ENCODE results near the gene FAM53B. TPM values are rescaled to one million over a fixed set of nuclear protein-coding genes. Genes with fewer than 3 reads are reported as not detected.
A peak's percentile ranks its signal among the peaks of the same experiment; 100 is the strongest.

The FAM53B gene
- polyA plus RNA-seq, 1 donor: 21.3 TPM

GRCh38 chr10:124737221-124737620, 7.0 kb downstream of the FAM53B start:
- peaks cover 9% of the 10 kb centered on the region for H3K36me3 ChIP-seq (ENCODE audit: control insufficient read depth, insufficient read depth, low read length)
- H3K4me1 ChIP-seq (ENCODE audit: control insufficient read depth, insufficient read depth, low read length): peaks cover 81% of the 10 kb centered on the region
- H3K27me3 ChIP-seq (ENCODE audit: control insufficient read depth, insufficient read depth, low read length): no peaks in the 10 kb centered on the region
- H3K27ac ChIP-seq (ENCODE audit: low read length): peak overlapping the region; percentile 97
- no peaks in the 10 kb centered on the region for H3K9me3 ChIP-seq (ENCODE audit: control insufficient read depth, low read depth, low read length)
- no peak overlapping the region for H3K4me3 ChIP-seq (ENCODE audit: low read length)
- DNase-seq: peak in 1 of 2 donors; percentile 63
- WGBS (ENCODE audit: insufficient coverage, low lambda C conversion rate): no CpG with 5 or more reads among the region's 7 CpGs

- Histone ChIP-seq H3K4me1 (ENCODE audit: control insufficient read depth, insufficient read depth, low read length) (peaks cover 75% of the 10 kb centered on the region), H3K9me3 (ENCODE audit: control insufficient read depth, low read depth, low read length) (no peaks in the 10 kb centered on the region), H3K4me3 (ENCODE audit: low read length) (no peak overlapping the region), H3K27me3 (ENCODE audit: control insufficient read depth, insufficient read depth, low read length) (no peaks in the 10 kb centered on the region), H3K27ac (ENCODE audit: low read length) (peak overlapping the region; percentile 97), H3K36me3 (ENCODE audit: control insufficient read depth, insufficient read depth, low read length) (peaks cover 14% of the 10 kb centered on the region)
- DNase-seq: peak; percentile 88 to 90
- WGBS (ENCODE audit: insufficient coverage, low lambda C conversion rate): no CpG with 5 or more reads among the region's 11 CpGs
These were observed 7.6 kb downstream of the FAM53B start for GRCh38 chr10:124736491-124737136.

GRCh38 chr10:124735491-124736286, 8.5 kb downstream of the FAM53B start:
- peaks cover 67% of the 10 kb centered on the region for H3K4me1 ChIP-seq (ENCODE audit: control insufficient read depth, insufficient read depth, low read length)
- H3K27ac ChIP-seq (ENCODE audit: low read length): peak overlapping the region; percentile 97
- H3K4me3 ChIP-seq (ENCODE audit: low read length): no peak overlapping the region
- WGBS (ENCODE audit: insufficient coverage, low lambda C conversion rate): no CpG with 5 or more reads among the region's 15 CpGs
- no peak for DNase-seq
- no peaks in the 10 kb centered on the region for H3K27me3 ChIP-seq (ENCODE audit: control insufficient read depth, insufficient read depth, low read length)
- H3K36me3 ChIP-seq (ENCODE audit: control insufficient read depth, insufficient read depth, low read length): peaks cover 16% of the 10 kb centered on the region
- no peaks in the 10 kb centered on the region for H3K9me3 ChIP-seq (ENCODE audit: control insufficient read depth, low read depth, low read length)

GRCh38 chr10:124734311-124735166, 9.6 kb downstream of the FAM53B start:
- peaks cover 64% of the 10 kb centered on the region for H3K4me1 ChIP-seq (ENCODE audit: control insufficient read depth, insufficient read depth, low read length)
- peaks cover 21% of the 10 kb centered on the region for H3K36me3 ChIP-seq (ENCODE audit: control insufficient read depth, insufficient read depth, low read length)
- H3K27me3 ChIP-seq (ENCODE audit: control insufficient read depth, insufficient read depth, low read length): no peaks in the 10 kb centered on the region
- H3K27ac ChIP-seq (ENCODE audit: low read length): no peak overlapping the region
- no peaks in the 10 kb centered on the region for H3K9me3 ChIP-seq (ENCODE audit: control insufficient read depth, low read depth, low read length)
- DNase-seq: no peak
- no peak overlapping the region for H3K4me3 ChIP-seq (ENCODE audit: low read length)
- WGBS (ENCODE audit: insufficient coverage, low lambda C conversion rate): no CpG with 5 or more reads among the region's 16 CpGs

GRCh38 chr10:124733571-124734245, 10.5 kb downstream of the FAM53B start:
- WGBS (ENCODE audit: insufficient coverage, low lambda C conversion rate): no CpG with 5 or more reads among the region's 13 CpGs
- DNase-seq: no peak
- Histone ChIP-seq H3K4me3 (ENCODE audit: low read length) (no peak overlapping the region), H3K4me1 (ENCODE audit: control insufficient read depth, insufficient read depth, low read length) (peaks cover 62% of the 10 kb centered on the region), H3K27me3 (ENCODE audit: control insufficient read depth, insufficient read depth, low read length) (no peaks in the 10 kb centered on the region), H3K27ac (ENCODE audit: low read length) (peak overlapping the region; percentile 2), H3K36me3 (ENCODE audit: control insufficient read depth, insufficient read depth, low read length) (peaks cover 21% of the 10 kb centered on the region), H3K9me3 (ENCODE audit: control insufficient read depth, low read depth, low read length) (no peaks in the 10 kb centered on the region)

GRCh38 chr10:124732931-124733570, 11.1 kb downstream of the FAM53B start:
- Histone ChIP-seq H3K4me3 (ENCODE audit: low read length) (no peak overlapping the region), H3K27ac (ENCODE audit: low read length) (peak overlapping the region; percentile 2), H3K27me3 (ENCODE audit: control insufficient read depth, insufficient read depth, low read length) (no peaks in the 10 kb centered on the region), H3K4me1 (ENCODE audit: control insufficient read depth, insufficient read depth, low read length) (peaks cover 62% of the 10 kb centered on the region), H3K9me3 (ENCODE audit: control insufficient read depth, low read depth, low read length) (no peaks in the 10 kb centered on the region), H3K36me3 (ENCODE audit: control insufficient read depth, insufficient read depth, low read length) (peaks cover 24% of the 10 kb centered on the region)
- WGBS (ENCODE audit: insufficient coverage, low lambda C conversion rate): no CpG with 5 or more reads among the region's 14 CpGs
- DNase-seq: no peak

GRCh38 chr10:124731551-124731950, 12.6 kb downstream of the FAM53B start:
- DNase-seq: no peak
- no peak overlapping the region for H3K4me3 ChIP-seq (ENCODE audit: low read length)
- no peak overlapping the region for H3K27ac ChIP-seq (ENCODE audit: low read length)
- no peaks in the 10 kb centered on the region for H3K27me3 ChIP-seq (ENCODE audit: control insufficient read depth, insufficient read depth, low read length)
- H3K9me3 ChIP-seq (ENCODE audit: control insufficient read depth, low read depth, low read length): no peaks in the 10 kb centered on the region
- peaks cover 61% of the 10 kb centered on the region for H3K4me1 ChIP-seq (ENCODE audit: control insufficient read depth, insufficient read depth, low read length)
- WGBS (ENCODE audit: insufficient coverage, low lambda C conversion rate): no CpG with 5 or more reads among the region's 9 CpGs
- peaks cover 26% of the 10 kb centered on the region for H3K36me3 ChIP-seq (ENCODE audit: control insufficient read depth, insufficient read depth, low read length)

- H3K9me3 ChIP-seq (ENCODE audit: control insufficient read depth, low read depth, low read length): no peaks in the 10 kb centered on the region
- WGBS (ENCODE audit: insufficient coverage, low lambda C conversion rate): no CpG with 5 or more reads among the region's 3 CpGs
- peaks cover 61% of the 10 kb centered on the region for H3K4me1 ChIP-seq (ENCODE audit: control insufficient read depth, insufficient read depth, low read length)
- no peak overlapping the region for H3K4me3 ChIP-seq (ENCODE audit: low read length)
- no peaks in the 10 kb centered on the region for H3K27me3 ChIP-seq (ENCODE audit: control insufficient read depth, insufficient read depth, low read length)
- DNase-seq: no peak
- no peak overlapping the region for H3K27ac ChIP-seq (ENCODE audit: low read length)
- peaks cover 31% of the 10 kb centered on the region for H3K36me3 ChIP-seq (ENCODE audit: control insufficient read depth, insufficient read depth, low read length)
These were observed 13.4 kb downstream of the FAM53B start for GRCh38 chr10:124730790-124731189.

GRCh38 chr10:124728830-124729661, 15.1 kb downstream of the FAM53B start:
- no peaks in the 10 kb centered on the region for H3K9me3 ChIP-seq (ENCODE audit: control insufficient read depth, low read depth, low read length)
- WGBS (ENCODE audit: insufficient coverage, low lambda C conversion rate): 17% methylated on average over 2 of the region's 8 CpGs
- H3K36me3 ChIP-seq (ENCODE audit: control insufficient read depth, insufficient read depth, low read length): peaks cover 34% of the 10 kb centered on the region
- H3K27ac ChIP-seq (ENCODE audit: low read length): peak overlapping the region; percentile 84
- H3K4me3 ChIP-seq (ENCODE audit: low read length): no peak overlapping the region
- no peaks in the 10 kb centered on the region for H3K27me3 ChIP-seq (ENCODE audit: control insufficient read depth, insufficient read depth, low read length)
- peak in 1 of 2 donors; percentile 77 for DNase-seq
- H3K4me1 ChIP-seq (ENCODE audit: control insufficient read depth, insufficient read depth, low read length): peaks cover 72% of the 10 kb centered on the region
